Breast epithelium (tissue), 4 donors: ENCODE data around the gene GNAO1. TPM values are rescaled to one million over a fixed set of nuclear protein-coding genes. Genes with fewer than 3 reads are reported as not detected.

Experiments used
- DNase-seq, 2 donors: peaks; one replicate each; pipeline ENCODE4 v3.0.0-alpha.2; 2019; ENCODE audit warnings: low spot score in 2 of 2
- H3K27ac ChIP-seq, 2 donors: fragments of 200-600 bp; sonication (generic) in 1 of 2; one replicate each; pipeline ENCODE4 v1.5.1; 2016 to 2019; ENCODE audit warnings: mild to moderate bottlenecking in 1 of 2
- H3K27me3 ChIP-seq, 2 donors: fragments of 200-600 bp; sonication (generic) in 1 of 2; one replicate each; pipeline versions ENCODE4 v1.5.1 to v1.6.0; 2017 to 2019; ENCODE audit warnings: control low read depth in 1 of 2, mild to moderate bottlenecking in 1 of 2
- H3K36me3 ChIP-seq: fragments of 200-600 bp; one replicate; pipeline ENCODE4 v1.5.1; 2019
- H3K4me1 ChIP-seq, 2 donors: fragments of 200-600 bp; sonication (generic); one replicate each; pipeline ENCODE4 v1.5.1; 2016 to 2019; ENCODE audit warnings: control low read depth in 1 of 2
- H3K4me3 ChIP-seq, 3 donors: fragments of 200-600 bp; sonication (generic); 1 replicate in 2 of 3; 2 replicates in 1 of 3; pipeline ENCODE4 v1.5.1; 2016 to 2019; ENCODE audit warnings: mild to moderate bottlenecking in 3 of 3, moderate library complexity in 2 of 3
- H3K9me3 ChIP-seq, 2 donors: fragments of 200-600 bp; sonication (generic) in 1 of 2; one replicate each; pipeline ENCODE4 v1.5.1; 2016 to 2019; ENCODE audit warnings: control low read depth in 1 of 2
- CTCF ChIP-seq, 3 donors: fragments of 450-650 bp; IDR thresholded peaks; one replicate each; pipeline ENCODE4 v1.5.1; 2016 to 2017; ENCODE audit warnings: antibody characterized with exemption in 3 of 3, mild to moderate bottlenecking in 3 of 3, moderate library complexity in 3 of 3
- POLR2A ChIP-seq: fragments of 450-650 bp; IDR thresholded peaks from one replicate; pipeline ENCODE4 v1.6.1; 2016; ENCODE audit warnings: antibody characterized with exemption, mild to moderate bottlenecking, moderate library complexity
- POLR2AphosphoS5 ChIP-seq, 3 donors: sonication (generic); formaldehyde crosslinking; IDR thresholded peaks; one replicate each; pipeline ENCODE4 v1.6.1; 2017; ENCODE audit warnings: antibody characterized with exemption in 3 of 3
- intact Hi-C: fragments of 100-400 bp; cut with DNase I; formaldehyde crosslinking; loops from one replicate; pipeline ENCODE4 v1.15.1; 2023; ENCODE audit warnings: low total_unique reads
- total RNA-seq, 3 donors: library from RNA; depleted of rRNA; stranded (reverse); fragments of >200 nt; gene quantifications; one replicate each; pipeline ENCODE4 v1.1.0, GENCODE V29; 2016

Gene GNAO1
- total RNA-seq, 3 donors from 2014 or later = 0.96 to 1.9 (median 0.98) TPM

- TF ChIP-seq POLR2AphosphoS5 (IDR thresholded peaks at IDR 0.05) (no peak), CTCF (IDR thresholded peaks at IDR 0.05) (no peak), POLR2A (no peak)
- no peak overlapping the region for H3K27ac ChIP-seq
- intact Hi-C loops = no loop called here
- no peaks in the 10 kb centered on the region for H3K4me1 ChIP-seq
- no peak overlapping the region for H3K4me3 ChIP-seq
- no peaks in the 10 kb centered on the region for H3K27me3 ChIP-seq
- no peaks in the 10 kb centered on the region for H3K36me3 ChIP-seq
- no peak for DNase-seq
- H3K9me3 ChIP-seq = no peaks in the 10 kb centered on the region
Measured at GRCh38 chr16:56263711-56264608, 72.7 kb downstream of the GNAO1 start.

- H3K36me3 ChIP-seq = no peaks in the 10 kb centered on the region
- no peak overlapping the region for H3K27ac ChIP-seq
- no peak overlapping the region for H3K4me3 ChIP-seq
- H3K9me3 ChIP-seq = no peaks in the 10 kb centered on the region
- intact Hi-C loops = no loop called here
- no peak for DNase-seq
- no peaks in the 10 kb centered on the region for H3K4me1 ChIP-seq
- no peak for TF ChIP-seq POLR2A
- TF ChIP-seq CTCF (IDR thresholded peaks at IDR 0.05) = no peak
- TF ChIP-seq POLR2AphosphoS5 (IDR thresholded peaks at IDR 0.05) = no peak
- H3K27me3 ChIP-seq = no peaks in the 10 kb centered on the region
Measured at GRCh38 chr16:56264609-56264972, 73.3 kb downstream of the GNAO1 start.

GRCh38 chr16:56265184-56265583, 73.9 kb downstream of the GNAO1 start:
- Histone ChIP-seq H3K27me3 (no peaks in the 10 kb centered on the region), H3K4me3 (no peak overlapping the region), H3K27ac (no peak overlapping the region), H3K9me3 (no peaks in the 10 kb centered on the region), H3K36me3 (no peaks in the 10 kb centered on the region), H3K4me1 (no peaks in the 10 kb centered on the region)
- no peak for TF ChIP-seq CTCF (IDR thresholded peaks at IDR 0.05)
- no peak for TF ChIP-seq POLR2AphosphoS5 (IDR thresholded peaks at IDR 0.05)
- TF ChIP-seq POLR2A = no peak
- no peak for DNase-seq
- intact Hi-C loops = no loop called here

GRCh38 chr16:56265746-56266145, 74.5 kb downstream of the GNAO1 start:
- no peak overlapping the region for H3K27ac ChIP-seq
- DNase-seq = no peak

More at GRCh38 chr16:56265746-56266145, 74.5 kb downstream of the GNAO1 start:
- Histone ChIP-seq H3K4me1 (no peaks in the 10 kb centered on the region), H3K36me3 (no peaks in the 10 kb centered on the region), H3K4me3 (no peak overlapping the region), H3K27me3 (no peaks in the 10 kb centered on the region), H3K9me3 (no peaks in the 10 kb centered on the region)
- TF ChIP-seq POLR2AphosphoS5 (IDR thresholded peaks at IDR 0.05) = no peak
- TF ChIP-seq CTCF (IDR thresholded peaks at IDR 0.05) = no peak
- TF ChIP-seq POLR2A = no peak
- intact Hi-C loops = no loop called here
